ENCODE results near the gene FHL2.

DNA sequence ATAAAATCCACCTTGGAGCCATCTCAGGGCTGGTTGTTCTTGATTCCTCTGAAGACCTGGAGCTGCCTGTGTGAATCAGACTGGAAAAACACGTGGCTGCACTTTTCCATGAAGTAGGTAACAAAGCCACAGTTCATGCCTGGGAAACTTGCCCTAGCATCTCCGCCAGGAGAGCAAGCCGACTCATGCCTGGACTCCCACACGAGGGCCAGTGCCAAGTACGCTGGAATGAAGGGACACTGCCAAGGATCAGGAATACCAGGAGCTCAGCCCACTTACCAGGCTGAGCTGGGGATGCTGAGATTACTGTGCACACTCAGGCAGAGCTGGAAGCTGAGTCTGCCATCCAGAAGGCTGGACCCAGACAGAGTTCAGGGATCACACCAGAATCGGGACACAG is 10.9 kb upstream of the FHL2 start:
- TF ChIP-seq, protein P1, sequence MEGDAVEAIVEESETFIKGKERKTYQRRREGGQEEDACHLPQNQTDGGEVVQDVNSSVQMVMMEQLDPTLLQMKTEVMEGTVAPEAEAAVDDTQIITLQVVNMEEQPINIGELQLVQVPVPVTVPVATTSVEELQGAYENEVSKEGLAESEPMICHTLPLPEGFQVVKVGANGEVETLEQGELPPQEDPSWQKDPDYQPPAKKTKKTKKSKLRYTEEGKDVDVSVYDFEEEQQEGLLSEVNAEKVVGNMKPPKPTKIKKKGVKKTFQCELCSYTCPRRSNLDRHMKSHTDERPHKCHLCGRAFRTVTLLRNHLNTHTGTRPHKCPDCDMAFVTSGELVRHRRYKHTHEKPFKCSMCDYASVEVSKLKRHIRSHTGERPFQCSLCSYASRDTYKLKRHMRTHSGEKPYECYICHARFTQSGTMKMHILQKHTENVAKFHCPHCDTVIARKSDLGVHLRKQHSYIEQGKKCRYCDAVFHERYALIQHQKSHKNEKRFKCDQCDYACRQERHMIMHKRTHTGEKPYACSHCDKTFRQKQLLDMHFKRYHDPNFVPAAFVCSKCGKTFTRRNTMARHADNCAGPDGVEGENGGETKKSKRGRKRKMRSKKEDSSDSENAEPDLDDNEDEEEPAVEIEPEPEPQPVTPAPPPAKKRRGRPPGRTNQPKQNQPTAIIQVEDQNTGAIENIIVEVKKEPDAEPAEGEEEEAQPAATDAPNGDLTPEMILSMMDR (IDR thresholded peaks at IDR 0.05; ENCODE audit: low read depth, low read length, missing input control): no peak
- no peak for TF ChIP-seq TAF1 (conservative IDR thresholded peaks at IDR 0.05)
